CD14-positive monocyte (primary cell): Measurements from ENCODE around the gene TPK1. TPM values are rescaled to one million over a fixed set of nuclear protein-coding genes. Genes with fewer than 3 reads are reported as not detected.

Experiments used
- DNase-seq, 3 donors: peaks; one replicate each; pipeline ENCODE4 v3.0.0-alpha.2; 2011 to 2022
- H2AFZ ChIP-seq: 2 replicates; pipeline ENCODE4 v1.6.0; 2012; ENCODE audit warnings: mild to moderate bottlenecking, low read depth, low read length, inconsistent platforms; ENCODE audit not compliant: insufficient read depth, poor library complexity, severe bottlenecking
- H3K27ac ChIP-seq, 2 donors: 1 replicate in 1 of 2; 2 replicates in 1 of 2; pipeline ENCODE4 v1.5.1; 2012 to 2013; ENCODE audit warnings: low read length in 2 of 2, control low read depth in 1 of 2, inconsistent platforms in 1 of 2, low read depth in 1 of 2, mild to moderate bottlenecking in 1 of 2
- H3K27me3 ChIP-seq, 2 donors: one replicate each; pipeline versions ENCODE4 v1.6.0 to v1.6.1; 2011 to 2013; ENCODE audit warnings: low read length in 2 of 2; ENCODE audit not compliant: control insufficient read depth in 2 of 2, insufficient read depth in 2 of 2
- H3K36me3 ChIP-seq, 2 donors: replicated peaks in 1 of 2; 1 replicate in 1 of 2; 2 replicates in 1 of 2; pipeline versions ENCODE4 v1.5.1 to v1.6.1; 2012 to 2013; ENCODE audit warnings: low read length in 2 of 2, control low read depth in 1 of 2, inconsistent platforms in 1 of 2, mild to moderate bottlenecking in 1 of 2; ENCODE audit not compliant: insufficient read depth in 2 of 2, control insufficient read depth in 1 of 2
- H3K4me1 ChIP-seq, 2 donors: 1 replicate in 1 of 2; 2 replicates in 1 of 2; pipeline versions ENCODE4 v1.5.1 to v1.6.1; 2012 to 2013; ENCODE audit warnings: low read length in 2 of 2, control low read depth in 1 of 2, inconsistent platforms in 1 of 2, mild to moderate bottlenecking in 1 of 2, moderate library complexity in 1 of 2; ENCODE audit not compliant: insufficient read depth in 2 of 2, control insufficient read depth in 1 of 2
- H3K4me2 ChIP-seq: replicated peaks from 2 replicates; pipeline ENCODE3; 2012; ENCODE audit warnings: low read length, moderate library complexity, mild to moderate bottlenecking; ENCODE audit not compliant: poor library complexity, severe bottlenecking; ENCODE audit errors: extremely low read depth
- H3K4me3 ChIP-seq, 3 experiments: fragments of 200-600 bp in 1 of 3; sonication (generic) in 1 of 3; replicated peaks in 1 of 3; 1 replicate in 2 of 3; 2 replicates in 1 of 3; pipeline ENCODE4 v1.5.1; 2011 to 2013; ENCODE audit warnings: low read length in 3 of 3, mild to moderate bottlenecking in 3 of 3, control low read depth in 2 of 3, low read depth in 2 of 3, inconsistent platforms in 1 of 3, moderate library complexity in 1 of 3
- H3K79me2 ChIP-seq: 2 replicates; pipeline ENCODE4 v1.6.0; 2012; ENCODE audit warnings: mild to moderate bottlenecking, control low read depth, inconsistent platforms, low read length, moderate library complexity; ENCODE audit not compliant: insufficient read depth
- H3K9ac ChIP-seq: 2 replicates; pipeline ENCODE4 v1.6.0; 2017; ENCODE audit warnings: low read length, mild to moderate bottlenecking; ENCODE audit not compliant: insufficient read depth, poor library complexity, severe bottlenecking
- H3K9me3 ChIP-seq, 2 donors: replicated peaks in 1 of 2; 1 replicate in 1 of 2; 2 replicates in 1 of 2; pipeline versions ENCODE4 v1.5.1 to v1.6.1; 2012 to 2013; ENCODE audit warnings: low read length in 2 of 2, control low read depth in 1 of 2; ENCODE audit not compliant: control insufficient read depth in 1 of 2, insufficient read depth in 1 of 2
- H4K20me1 ChIP-seq: 2 replicates; pipeline ENCODE4 v1.6.0; 2012; ENCODE audit warnings: mild to moderate bottlenecking, low read length, control low read depth, moderate library complexity; ENCODE audit not compliant: insufficient read depth
- H3K27ac Mint-ChIP-seq, 7 donors: one replicate each; pipeline ENCODE4 v1.8.0; 2020; ENCODE audit warnings: mild to moderate bottlenecking in 7 of 7, mixed read lengths in 7 of 7, moderate library complexity in 6 of 7, inconsistent platforms in 2 of 7
- H3K27me3 Mint-ChIP-seq, 3 donors: one replicate each; pipeline ENCODE4 v1.8.0; 2021 to 2022; ENCODE audit warnings: low read depth in 3 of 3, mild to moderate bottlenecking in 3 of 3, mixed read lengths in 3 of 3, moderate library complexity in 3 of 3, inconsistent platforms in 1 of 3
- H3K36me3 Mint-ChIP-seq, 2 donors: one replicate each; pipeline ENCODE4 v1.8.0; 2020; ENCODE audit warnings: mixed read lengths in 2 of 2, inconsistent platforms in 1 of 2, mild to moderate bottlenecking in 1 of 2
- H3K4me1 Mint-ChIP-seq: one replicate; pipeline ENCODE4 v1.8.0; 2020; ENCODE audit warnings: mild to moderate bottlenecking, mixed read lengths
- H3K4me3 Mint-ChIP-seq, 2 donors: one replicate each; pipeline ENCODE4 v1.8.0; 2020; ENCODE audit warnings: mild to moderate bottlenecking in 2 of 2, mixed read lengths in 2 of 2, moderate library complexity in 1 of 2
- H3K9me3 Mint-ChIP-seq, 7 donors: one replicate each; pipeline ENCODE4 v1.8.0; 2020 to 2022; ENCODE audit warnings: mixed read lengths in 7 of 7, mild to moderate bottlenecking in 6 of 7, moderate library complexity in 6 of 7, inconsistent platforms in 2 of 7
- WGBS: methylation state at CpG from one replicate; pipeline ENCODE4 v1.1.5; 2013; ENCODE audit warnings: missing lambda C conversion rate; ENCODE audit not compliant: insufficient coverage; 5-methylcytosine and 5-hydroxymethylcytosine counted together
- intact Hi-C, 2 donors: fragments of 100-400 bp; cut with micrococcal nuclease; formaldehyde crosslinking; loops; one replicate each; pipeline versions ENCODE4 v1.15.0 to v1.15.1; 2023
- polyA plus RNA-seq, 3 donors: library from polyadenylated mRNA; depleted of rRNA in 1 of 3; unstranded in 2 of 3; stranded (reverse) in 1 of 3; fragments of 300-500 nt in 2 of 3; fragments of >200 nt in 1 of 3; fragmentation: Illumina TruSeq in 2 of 3; gene quantifications; 1 replicate in 2 of 3; 2 replicates in 1 of 3; pipeline ENCODE4 v1.2.3, GENCODE V29; 2012 to 2021
- TF ChIP-seq, protein P1 (sequence below): fragments of 200-600 bp; IDR thresholded peaks from one replicate; pipeline ENCODE4 v1.8.0; 2022; ENCODE audit warnings: antibody characterized with exemption, mild to moderate bottlenecking

TPK1 gene
- polyA plus RNA-seq, 3 donors, result 18.9 to 33.8 (median 33.1) TPM

DNA sequence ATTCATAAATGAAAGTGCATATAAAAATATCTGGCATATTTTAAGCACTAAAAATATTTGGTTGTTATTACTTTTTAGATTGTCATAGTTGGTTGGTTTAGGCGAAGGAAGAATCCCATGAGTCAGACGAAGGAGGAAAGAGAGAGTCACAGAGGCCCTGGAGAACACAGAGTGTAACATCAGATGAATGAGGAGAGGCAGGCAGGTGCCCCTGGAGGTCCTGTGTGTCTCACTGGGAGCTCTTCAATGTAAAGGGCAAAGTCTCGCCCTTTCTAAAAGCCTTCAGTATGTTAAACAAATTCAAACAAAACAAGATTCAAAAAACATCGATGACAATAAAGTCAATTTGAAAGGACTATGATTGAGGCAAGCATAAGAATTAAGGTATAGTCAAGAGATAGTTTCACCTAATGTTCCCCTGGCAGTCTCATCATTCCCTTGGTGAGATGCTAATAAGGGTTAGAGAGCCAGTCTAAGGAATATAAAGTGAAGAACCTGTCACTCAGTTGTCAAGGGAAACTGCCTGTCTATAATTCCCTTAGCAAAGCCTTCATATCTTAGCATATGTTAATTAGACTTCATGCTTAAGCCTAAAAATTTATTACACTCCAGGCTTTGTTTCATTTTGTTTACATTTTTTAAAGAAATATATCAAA, 194.3 kb downstream of the TPK1 start:
- no peak overlapping the region for H2AFZ ChIP-seq
- H3K27me3 ChIP-seq, result no peaks in the 10 kb centered on the region
- H3K27ac Mint-ChIP-seq, result peak overlapping the region in 1 of 7 donors; percentile 61
- no peak overlapping the region for H3K9ac ChIP-seq
- H3K9me3 ChIP-seq, result no peaks in the 10 kb centered on the region
- DNase-seq, result no peak
- no peaks in the 10 kb centered on the region for H3K36me3 ChIP-seq
- H3K4me2 ChIP-seq, result no peak overlapping the region
- H3K27ac ChIP-seq, result no peak overlapping the region
- TF ChIP-seq, protein P1, sequence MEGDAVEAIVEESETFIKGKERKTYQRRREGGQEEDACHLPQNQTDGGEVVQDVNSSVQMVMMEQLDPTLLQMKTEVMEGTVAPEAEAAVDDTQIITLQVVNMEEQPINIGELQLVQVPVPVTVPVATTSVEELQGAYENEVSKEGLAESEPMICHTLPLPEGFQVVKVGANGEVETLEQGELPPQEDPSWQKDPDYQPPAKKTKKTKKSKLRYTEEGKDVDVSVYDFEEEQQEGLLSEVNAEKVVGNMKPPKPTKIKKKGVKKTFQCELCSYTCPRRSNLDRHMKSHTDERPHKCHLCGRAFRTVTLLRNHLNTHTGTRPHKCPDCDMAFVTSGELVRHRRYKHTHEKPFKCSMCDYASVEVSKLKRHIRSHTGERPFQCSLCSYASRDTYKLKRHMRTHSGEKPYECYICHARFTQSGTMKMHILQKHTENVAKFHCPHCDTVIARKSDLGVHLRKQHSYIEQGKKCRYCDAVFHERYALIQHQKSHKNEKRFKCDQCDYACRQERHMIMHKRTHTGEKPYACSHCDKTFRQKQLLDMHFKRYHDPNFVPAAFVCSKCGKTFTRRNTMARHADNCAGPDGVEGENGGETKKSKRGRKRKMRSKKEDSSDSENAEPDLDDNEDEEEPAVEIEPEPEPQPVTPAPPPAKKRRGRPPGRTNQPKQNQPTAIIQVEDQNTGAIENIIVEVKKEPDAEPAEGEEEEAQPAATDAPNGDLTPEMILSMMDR, result no peak
- no peak overlapping the region for H3K4me3 Mint-ChIP-seq
- intact Hi-C loops, result no loop called here
- no peaks in the 10 kb centered on the region for H3K27me3 Mint-ChIP-seq
- WGBS, result 100% methylated on average over 2 of the region's 4 CpGs
- H4K20me1 ChIP-seq, result no peaks in the 10 kb centered on the region
- H3K4me1 ChIP-seq, result no peaks in the 10 kb centered on the region
- peaks cover 1 to 5% of the 10 kb centered on the region in 2 donors for H3K36me3 Mint-ChIP-seq
- H3K4me3 ChIP-seq, result no peak overlapping the region
- no peaks in the 10 kb centered on the region for H3K9me3 Mint-ChIP-seq
- no peaks in the 10 kb centered on the region for H3K4me1 Mint-ChIP-seq
- H3K79me2 ChIP-seq, result no peaks in the 10 kb centered on the region

DNA sequence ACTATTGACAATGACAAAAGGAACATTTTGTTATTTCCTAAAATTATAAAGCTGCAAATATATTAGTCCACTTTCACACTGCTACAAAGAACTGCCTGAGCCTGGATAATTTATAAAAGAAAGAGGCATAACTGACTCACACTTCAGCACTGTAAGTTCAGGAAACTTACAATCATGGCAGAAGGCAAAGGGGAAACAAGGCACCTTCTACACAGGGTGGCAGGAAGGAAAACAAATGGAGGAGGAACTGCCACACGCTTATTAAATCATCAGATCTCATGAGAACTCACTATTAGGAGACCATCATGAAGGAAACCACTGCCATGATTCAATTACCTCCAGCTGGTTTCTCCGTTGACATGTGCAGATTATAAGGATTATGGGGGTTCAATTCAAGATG, 203.1 kb downstream of the TPK1 start:
- Histone ChIP-seq H3K9ac (no peak overlapping the region), H3K9me3 (peaks cover 9 to 13% of the 10 kb centered on the region in 2 donors), H3K79me2 (no peaks in the 10 kb centered on the region), H3K4me1 (no peaks in the 10 kb centered on the region), H3K4me2 (no peak overlapping the region), H3K36me3 (no peaks in the 10 kb centered on the region), H2AFZ (no peak overlapping the region), H4K20me1 (no peaks in the 10 kb centered on the region), H3K4me3 (no peak overlapping the region), H3K27me3 (no peaks in the 10 kb centered on the region), H3K27ac (no peak overlapping the region)
- Mint-ChIP-seq H3K4me1 (no peaks in the 10 kb centered on the region), H3K27me3 (no peaks in the 10 kb centered on the region), H3K9me3 (peaks cover 0 to 16% (median 6%) of the 10 kb centered on the region in 7 donors), H3K27ac (peak overlapping the region in 1 of 7 donors; percentile 50), H3K36me3 (no peaks in the 10 kb centered on the region), H3K4me3 (no peak overlapping the region)
- no CpG with 5 or more reads among the region's 2 CpGs for WGBS
- DNase-seq, result no peak
- TF ChIP-seq, protein P1, result no peak
- intact Hi-C loops, result no loop called here
